ENCODE data around the gene FPGS.
"Not testable (repeated sequence)": the region's sequence is repeated elsewhere in the genome, so short reads cannot be mapped to it uniquely, and the experiment has no call there.

The FPGS gene

DNA sequence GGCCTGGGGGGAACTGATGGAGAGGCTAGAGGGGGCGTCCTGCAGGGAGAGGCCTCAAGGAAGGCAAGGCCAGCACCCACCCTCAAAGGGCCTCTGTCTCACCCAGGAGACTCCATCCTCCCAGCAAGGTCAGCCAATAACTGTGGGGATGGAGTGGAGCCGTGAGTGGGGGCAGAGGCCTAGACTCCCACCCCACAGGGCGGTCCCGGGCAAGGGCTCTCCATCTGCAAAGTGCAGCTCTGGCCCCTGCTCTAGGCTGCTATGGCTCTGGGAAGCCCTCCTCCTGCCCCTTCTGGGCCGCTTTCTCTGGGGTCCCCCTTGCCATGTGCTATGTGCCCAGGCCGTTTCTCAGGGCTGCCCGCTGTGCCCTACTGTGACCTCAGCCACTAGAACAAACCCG, 14.0 kb downstream of the FPGS start:
- H3K27me3 Mint-ChIP-seq: no peaks in the 10 kb centered on the region
- peaks cover 97% of the 10 kb centered on the region for H3K36me3 Mint-ChIP-seq (ENCODE audit: low read depth)
- H3K4me3 Mint-ChIP-seq: no peak overlapping the region
- no peaks in the 10 kb centered on the region for H3K9me3 Mint-ChIP-seq
- H3K27ac Mint-ChIP-seq: no peak overlapping the region
- peaks cover 9% of the 10 kb centered on the region for H3K4me1 Mint-ChIP-seq (ENCODE audit: low read depth)
- intact Hi-C loops (cut with micrococcal nuclease): no loop called here

DNA sequence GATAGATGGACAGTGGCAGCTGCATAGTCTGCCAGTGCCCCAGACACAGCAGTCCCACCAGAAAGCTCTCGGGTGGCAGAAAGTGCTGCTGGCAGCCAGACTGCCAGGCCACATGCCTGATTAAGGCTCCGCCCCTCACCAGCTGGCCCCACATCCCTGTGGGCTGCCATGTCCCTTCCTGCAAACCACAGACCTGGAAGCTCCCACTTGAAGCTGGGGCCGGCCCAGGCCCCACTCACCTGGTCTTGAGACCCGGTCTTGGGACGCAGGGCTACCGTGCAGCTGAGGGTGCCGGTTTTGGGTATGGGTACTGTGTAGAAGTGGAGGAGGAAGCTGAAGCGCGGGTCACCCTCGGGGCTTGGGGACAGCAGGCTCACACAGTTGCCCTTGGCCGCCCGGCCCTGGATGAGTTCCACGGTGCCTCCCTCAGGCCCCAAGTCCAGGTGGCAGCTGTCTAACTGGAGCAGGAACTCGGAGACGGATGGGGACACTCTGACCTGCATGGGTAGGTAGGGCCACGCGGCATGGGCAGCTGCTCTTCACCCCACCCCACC, 15.3 kb downstream of the FPGS start:
- Mint-ChIP-seq H3K4me3 (no peak overlapping the region), H3K4me1 (ENCODE audit: low read depth) (peaks cover 9% of the 10 kb centered on the region), H3K36me3 (ENCODE audit: low read depth) (peaks cover 97% of the 10 kb centered on the region), H3K9me3 (no peaks in the 10 kb centered on the region), H3K27ac (peak overlapping the region; percentile 2), H3K27me3 (no peaks in the 10 kb centered on the region)
- intact Hi-C loops (cut with micrococcal nuclease): no loop called here

- intact Hi-C loops (cut with micrococcal nuclease): no loop called here
- Mint-ChIP-seq H3K36me3 (ENCODE audit: low read depth) (peaks cover 97% of the 10 kb centered on the region), H3K27me3 (no peaks in the 10 kb centered on the region), H3K4me1 (ENCODE audit: low read depth) (peaks cover 9% of the 10 kb centered on the region), H3K27ac (peak overlapping the region; percentile 2), H3K9me3 (no peaks in the 10 kb centered on the region), H3K4me3 (no peak overlapping the region)
Measured at GRCh38 chr9:127818574-127818973, 15.9 kb downstream of the FPGS start.

GRCh38 chr9:127822108-127822507, 19.4 kb downstream of the FPGS start:
- intact Hi-C loops (cut with micrococcal nuclease): no loop called here
- peaks cover 97% of the 10 kb centered on the region for H3K36me3 Mint-ChIP-seq (ENCODE audit: low read depth)
- H3K9me3 Mint-ChIP-seq: no peaks in the 10 kb centered on the region
- H3K4me3 Mint-ChIP-seq: no peak overlapping the region
- no peaks in the 10 kb centered on the region for H3K27me3 Mint-ChIP-seq
- H3K27ac Mint-ChIP-seq: no peak overlapping the region
- H3K4me1 Mint-ChIP-seq (ENCODE audit: low read depth): peaks cover 12% of the 10 kb centered on the region

DNA sequence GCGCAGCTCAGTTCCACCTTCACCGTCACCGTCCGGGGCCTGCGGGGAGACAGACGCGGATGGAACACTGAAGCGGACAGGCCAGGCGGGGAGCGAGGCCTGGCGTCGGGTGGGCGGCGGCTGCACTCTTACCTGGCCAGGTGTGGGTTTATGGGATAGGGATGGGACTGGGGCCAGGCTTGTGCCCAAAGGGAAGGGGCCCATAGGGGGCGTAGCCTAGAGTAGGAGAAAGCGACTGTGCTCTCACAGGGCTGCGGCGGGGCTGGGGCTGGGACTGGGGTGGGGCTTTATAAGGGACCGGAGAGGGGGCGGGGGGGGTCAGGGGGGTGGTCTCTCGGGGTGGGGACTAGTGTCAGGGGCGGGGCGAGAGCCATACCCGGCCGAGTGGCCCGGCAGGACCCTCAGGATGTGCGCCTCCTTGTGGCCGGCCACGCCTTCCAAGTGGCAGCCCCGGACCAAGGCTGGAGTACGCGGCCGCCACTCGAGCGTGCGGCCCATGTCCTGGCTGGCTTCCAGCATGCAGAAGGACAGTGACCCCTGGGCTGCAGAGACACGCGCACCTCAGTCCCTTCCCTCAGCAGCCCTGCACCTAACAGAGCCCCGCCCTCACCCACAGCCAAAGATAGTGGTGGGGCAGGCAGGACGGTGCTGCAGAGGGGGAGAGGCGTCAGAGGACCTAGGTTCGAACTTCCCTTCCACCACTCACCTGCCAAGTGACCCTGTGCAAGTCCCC, 22.8 kb downstream of the FPGS start:
- H3K27ac Mint-ChIP-seq: no peak overlapping the region
- H3K4me1 Mint-ChIP-seq (ENCODE audit: low read depth): peaks cover 30% of the 10 kb centered on the region
- intact Hi-C loops (cut with micrococcal nuclease): loop anchor here (5.0 kb wide), 1 partner anchor 37 kb away; no protein-coding TSS in a partner anchor
- peaks cover 97% of the 10 kb centered on the region for H3K36me3 Mint-ChIP-seq (ENCODE audit: low read depth)
- no peak overlapping the region for H3K4me3 Mint-ChIP-seq
- no peaks in the 10 kb centered on the region for H3K27me3 Mint-ChIP-seq
- no peaks in the 10 kb centered on the region for H3K9me3 Mint-ChIP-seq

DNA sequence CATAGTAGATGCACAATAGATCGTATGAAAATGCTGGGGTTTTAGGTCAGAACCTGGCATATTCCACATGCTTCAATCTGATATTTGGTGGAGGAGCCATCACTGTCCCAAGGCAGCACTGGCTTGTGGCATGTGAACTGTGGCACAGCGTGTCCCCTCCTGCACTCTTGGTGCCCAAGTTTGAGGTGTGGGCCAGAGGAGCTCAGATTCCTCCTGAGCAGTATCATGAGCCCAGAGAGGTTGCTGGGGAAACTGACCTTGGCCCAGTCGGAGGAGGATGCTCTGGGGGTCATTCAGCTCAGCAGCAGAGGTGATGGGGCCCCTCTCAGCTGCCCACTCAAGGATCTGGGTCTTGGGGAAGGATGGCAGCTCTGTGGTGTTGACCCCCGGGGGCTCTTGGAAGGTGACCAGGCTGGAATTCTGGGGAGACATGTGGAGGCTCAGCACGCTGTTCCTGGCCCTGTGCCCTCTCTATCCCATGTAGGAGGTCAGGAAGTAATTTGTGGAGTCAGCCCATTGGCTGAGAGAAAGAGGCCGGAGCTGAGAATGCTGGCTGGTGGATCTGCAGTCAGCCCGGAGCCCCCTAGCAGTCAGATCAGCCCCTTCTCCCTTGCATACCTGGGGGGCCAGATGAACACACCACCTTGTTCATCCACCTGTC, 23.7 kb downstream of the FPGS start:
- Mint-ChIP-seq H3K9me3 (no peaks in the 10 kb centered on the region), H3K4me1 (ENCODE audit: low read depth) (peaks cover 30% of the 10 kb centered on the region), H3K36me3 (ENCODE audit: low read depth) (peaks cover 96% of the 10 kb centered on the region), H3K27ac (no peak overlapping the region), H3K4me3 (no peak overlapping the region), H3K27me3 (no peaks in the 10 kb centered on the region)
- intact Hi-C loops (cut with micrococcal nuclease): loop anchor here (5.0 kb wide), 1 partner anchor 36 kb away; no protein-coding TSS in a partner anchor

- Mint-ChIP-seq H3K36me3 (ENCODE audit: low read depth) (peaks cover 84% of the 10 kb centered on the region), H3K4me1 (ENCODE audit: low read depth) (peaks cover 36% of the 10 kb centered on the region), H3K27me3 (no peaks in the 10 kb centered on the region), H3K4me3 (peak overlapping the region; percentile 49), H3K9me3 (no peaks in the 10 kb centered on the region), H3K27ac (peak overlapping the region; percentile 89)
- intact Hi-C loops (cut with micrococcal nuclease): loop anchor here (5.0 kb wide), 1 partner anchor 34 kb away; no protein-coding TSS in a partner anchor
Measured at GRCh38 chr9:127828262-127829031, 25.8 kb downstream of the FPGS start.

DNA sequence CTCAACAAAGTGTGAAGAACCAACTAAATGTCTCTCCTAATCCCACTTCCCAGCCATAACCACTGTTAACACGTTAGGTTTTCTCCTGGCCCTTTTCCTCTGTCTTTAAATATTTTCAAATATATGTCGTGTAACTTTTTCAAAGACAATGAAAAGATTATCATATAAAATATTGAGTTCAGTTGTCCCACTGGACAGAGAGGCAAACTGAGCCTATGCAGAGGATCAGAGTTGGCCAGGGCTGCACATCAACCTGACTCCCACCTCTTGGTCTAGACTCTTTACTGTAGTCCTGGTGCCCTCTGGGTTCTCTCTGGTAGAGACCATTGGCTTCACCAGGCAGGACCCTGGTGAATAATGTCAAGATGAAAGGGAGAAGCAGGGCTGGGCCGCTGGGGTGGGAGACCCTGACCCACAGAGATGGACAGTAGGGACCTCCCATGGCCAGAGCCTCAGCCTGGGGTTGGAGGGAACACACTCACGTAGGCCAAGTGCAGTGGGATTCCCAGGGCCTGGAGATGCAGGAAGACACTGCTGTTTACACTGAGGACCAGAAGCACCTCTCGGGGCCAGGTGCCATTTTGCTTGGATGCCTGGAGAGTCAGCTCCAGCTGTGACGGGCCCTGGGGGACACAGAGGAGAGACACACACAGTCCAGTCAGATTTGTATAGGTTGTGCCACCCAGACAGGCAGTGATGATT, 26.7 kb downstream of the FPGS start:
- Mint-ChIP-seq H3K36me3 (ENCODE audit: low read depth) (peaks cover 75% of the 10 kb centered on the region), H3K4me3 (no peak overlapping the region), H3K27me3 (no peaks in the 10 kb centered on the region), H3K4me1 (ENCODE audit: low read depth) (peaks cover 36% of the 10 kb centered on the region), H3K9me3 (no peaks in the 10 kb centered on the region), H3K27ac (peak overlapping the region; percentile 89)
- intact Hi-C loops (cut with micrococcal nuclease): loop anchor here (5.0 kb wide), 1 partner anchor 33 kb away; no protein-coding TSS in a partner anchor

DNA sequence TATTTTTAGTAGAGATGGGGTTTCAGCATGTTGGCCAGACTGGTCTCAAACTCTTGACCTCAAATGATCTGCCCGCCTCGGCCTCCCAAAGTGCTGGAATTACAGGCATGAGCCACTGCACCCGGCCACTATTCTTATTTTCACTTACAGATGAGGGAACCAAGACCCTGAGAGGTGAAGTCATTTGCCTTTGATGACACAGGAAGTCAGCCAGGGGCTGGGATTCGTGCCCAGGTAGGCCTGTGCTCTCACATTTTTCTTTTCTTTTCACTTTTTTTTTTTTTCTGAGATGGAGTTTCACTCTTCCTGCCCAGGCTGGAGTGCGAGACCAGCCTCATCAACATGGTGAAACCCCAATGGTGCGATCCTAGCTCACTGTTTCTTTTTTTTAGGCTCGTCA, 29.6 kb downstream of the FPGS start:
- Mint-ChIP-seq H3K36me3 (ENCODE audit: low read depth) (peaks cover 52% of the 10 kb centered on the region), H3K9me3 (no peaks in the 10 kb centered on the region), H3K4me1 (ENCODE audit: low read depth) (peaks cover 54% of the 10 kb centered on the region), H3K4me3 (no peak overlapping the region), H3K27ac (peak overlapping the region; percentile 80), H3K27me3 (no peaks in the 10 kb centered on the region)
- intact Hi-C loops (cut with micrococcal nuclease): no loop called here

DNA sequence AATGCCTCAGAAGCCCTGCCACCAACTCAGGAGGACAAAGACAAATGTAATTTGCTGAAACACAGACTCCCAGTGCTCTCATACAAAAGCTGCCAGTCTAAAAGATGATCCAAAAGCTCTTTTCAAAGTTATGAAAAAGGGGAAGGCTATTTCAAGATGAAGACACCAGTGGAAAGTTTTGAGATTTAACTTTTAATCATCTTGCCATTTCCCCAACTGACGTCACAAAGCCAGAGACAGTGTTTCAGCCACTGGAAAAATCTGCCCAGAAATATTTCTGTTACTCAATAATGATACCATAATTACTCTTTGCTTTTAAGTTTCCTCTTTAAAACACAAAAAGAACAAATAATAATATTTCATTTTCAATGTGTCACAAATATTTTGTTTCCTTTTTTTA, 30.9 kb downstream of the FPGS start:
- Mint-ChIP-seq H3K36me3 (ENCODE audit: low read depth) (peaks cover 39% of the 10 kb centered on the region), H3K9me3 (no peaks in the 10 kb centered on the region), H3K4me3 (no peak overlapping the region), H3K27me3 (no peaks in the 10 kb centered on the region), H3K27ac (peak overlapping the region; percentile 80), H3K4me1 (ENCODE audit: low read depth) (peaks cover 54% of the 10 kb centered on the region)
- intact Hi-C loops (cut with micrococcal nuclease): no loop called here

- no peaks in the 10 kb centered on the region for H3K9me3 Mint-ChIP-seq
- H3K4me1 Mint-ChIP-seq (ENCODE audit: low read depth): peaks cover 66% of the 10 kb centered on the region
- peak overlapping the region; percentile 56 for H3K4me3 Mint-ChIP-seq
- intact Hi-C loops (cut with micrococcal nuclease): no loop called here
- peaks cover 35% of the 10 kb centered on the region for H3K36me3 Mint-ChIP-seq (ENCODE audit: low read depth)
- H3K27me3 Mint-ChIP-seq: no peaks in the 10 kb centered on the region
- peak overlapping the region; percentile 97 for H3K27ac Mint-ChIP-seq
Measured at GRCh38 chr9:127835991-127836516, 33.4 kb downstream of the FPGS start.

GRCh38 chr9:127836561-127836960, 33.9 kb downstream of the FPGS start:
- Mint-ChIP-seq H3K4me3 (peak overlapping the region; percentile 56), H3K36me3 (ENCODE audit: low read depth) (peaks cover 38% of the 10 kb centered on the region), H3K27ac (peak overlapping the region; percentile 97), H3K4me1 (ENCODE audit: low read depth) (peaks cover 71% of the 10 kb centered on the region)
- intact Hi-C loops (cut with micrococcal nuclease); H3K9me3 Mint-ChIP-seq; H3K27me3 Mint-ChIP-seq: not testable (repeated sequence)

DNA sequence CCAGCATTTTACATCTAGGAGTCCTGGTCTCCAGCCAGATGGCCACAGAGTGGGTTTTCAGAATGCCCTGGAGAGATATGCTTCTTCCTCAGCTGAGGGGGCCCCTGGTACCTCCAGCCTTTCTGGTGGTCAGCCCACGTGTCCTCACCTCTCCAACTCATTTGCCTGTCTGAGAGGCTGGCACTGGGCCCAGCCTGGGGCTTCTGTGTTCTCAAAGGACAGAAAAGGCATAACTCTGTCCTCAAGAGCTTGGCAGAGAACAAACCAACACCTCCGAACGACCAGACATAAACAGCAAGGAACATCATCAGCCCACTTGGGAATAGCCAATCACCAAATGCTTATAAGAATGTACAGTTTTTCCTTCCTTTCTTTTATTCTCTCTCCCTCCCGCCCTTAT, 34.7 kb downstream of the FPGS start:
- Mint-ChIP-seq H3K27ac (peak overlapping the region; percentile 97), H3K36me3 (ENCODE audit: low read depth) (peaks cover 43% of the 10 kb centered on the region), H3K4me1 (ENCODE audit: low read depth) (peaks cover 76% of the 10 kb centered on the region), H3K27me3 (no peaks in the 10 kb centered on the region), H3K4me3 (no peak overlapping the region), H3K9me3 (no peaks in the 10 kb centered on the region)
- intact Hi-C loops (cut with micrococcal nuclease): no loop called here
